VCaP (cell line): Measurements from ENCODE around the gene BCAS3.

Experiments used
- H3K27ac ChIP-seq: fragments of 450-650 bp; 2 replicates; pipeline ENCODE4 v1.5.1; 2017
- CTCF ChIP-seq: fragments of 450-650 bp; conservative IDR thresholded peaks from 2 replicates; pipeline ENCODE4 v1.5.1; 2017; ENCODE audit warnings: mild to moderate bottlenecking, moderate library complexity

The BCAS3 gene

GRCh38 chr17:61223725-61224124 is 546.1 kb downstream of the BCAS3 start:
- H3K27ac ChIP-seq = no peak overlapping the region
- TF ChIP-seq CTCF = no peak

- TF ChIP-seq CTCF = no peak
- H3K27ac ChIP-seq = no peak overlapping the region
These were observed 547.7 kb downstream of the BCAS3 start for GRCh38 chr17:61225178-61225882.

GRCh38 chr17:61227866-61228265 is 550.2 kb downstream of the BCAS3 start:
- H3K27ac ChIP-seq = no peak overlapping the region
- TF ChIP-seq CTCF = no peak

- peak overlapping the region; percentile 82 for H3K27ac ChIP-seq
- no peak for TF ChIP-seq CTCF
These were observed 552.8 kb downstream of the BCAS3 start for GRCh38 chr17:61230461-61230860.

- peak overlapping the region; percentile 82 for H3K27ac ChIP-seq
- TF ChIP-seq CTCF = no peak
These were observed 553.5 kb downstream of the BCAS3 start for GRCh38 chr17:61230972-61231820.

- TF ChIP-seq CTCF = no peak
- H3K27ac ChIP-seq = peak overlapping the region; percentile 82
These were observed 555.2 kb downstream of the BCAS3 start for GRCh38 chr17:61232871-61233270.

- H3K27ac ChIP-seq = peak overlapping the region; percentile 82
- no peak for TF ChIP-seq CTCF
These were observed 556.5 kb downstream of the BCAS3 start for GRCh38 chr17:61233991-61234750.
